ENCODE results near the gene COA1.
"Not testable (repeated sequence)": the region's sequence is repeated elsewhere in the genome, so short reads cannot be mapped to it uniquely, and the experiment has no call there.

COA1 gene

DNA sequence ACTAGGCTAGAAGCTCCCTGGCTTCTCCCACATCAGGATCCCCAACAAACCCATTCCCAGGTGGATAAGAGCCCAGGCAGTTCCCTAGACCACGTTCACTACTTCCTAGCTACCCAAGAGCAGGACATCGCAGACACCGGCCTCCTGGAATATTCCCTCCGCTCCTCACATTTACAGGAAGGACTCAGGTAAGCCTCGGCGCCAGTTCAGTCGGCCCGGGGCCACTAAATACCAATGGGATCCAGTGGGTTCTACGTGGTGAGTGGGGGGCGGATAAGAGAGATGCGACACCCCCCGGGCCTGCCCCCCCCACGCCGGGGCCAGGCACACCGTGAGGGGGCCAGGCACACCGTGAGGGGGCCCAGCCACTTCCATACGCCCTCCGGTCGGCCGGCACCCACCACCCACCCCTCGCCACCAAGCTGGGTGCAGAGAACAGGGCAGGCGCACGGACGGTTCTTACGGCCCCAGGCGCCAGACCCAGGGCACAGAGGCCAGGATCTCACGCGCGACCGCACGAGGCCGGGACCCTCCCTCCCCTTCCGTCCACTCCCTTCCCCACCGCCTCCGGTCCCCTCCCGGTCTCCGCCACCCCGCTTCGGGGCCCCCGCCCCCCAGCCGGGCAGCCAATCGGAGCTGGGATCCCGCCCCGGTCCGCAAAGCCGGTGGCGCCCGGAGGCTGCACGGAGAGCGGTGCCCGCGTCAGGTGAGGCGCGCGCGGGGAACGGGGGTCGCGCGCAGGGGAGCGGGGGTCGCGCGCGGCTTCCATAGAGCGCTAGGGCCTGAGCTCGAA lies 28.9 kb upstream of the COA1 start, which contains the start of gene BLVRA:
TSS of gene BLVRA (plus strand) at position 652 of the 793 bp plus-strand sequence. CDS start 12,479 bp downstream, outside the sequence.
- no peak for DNase-seq

DNA sequence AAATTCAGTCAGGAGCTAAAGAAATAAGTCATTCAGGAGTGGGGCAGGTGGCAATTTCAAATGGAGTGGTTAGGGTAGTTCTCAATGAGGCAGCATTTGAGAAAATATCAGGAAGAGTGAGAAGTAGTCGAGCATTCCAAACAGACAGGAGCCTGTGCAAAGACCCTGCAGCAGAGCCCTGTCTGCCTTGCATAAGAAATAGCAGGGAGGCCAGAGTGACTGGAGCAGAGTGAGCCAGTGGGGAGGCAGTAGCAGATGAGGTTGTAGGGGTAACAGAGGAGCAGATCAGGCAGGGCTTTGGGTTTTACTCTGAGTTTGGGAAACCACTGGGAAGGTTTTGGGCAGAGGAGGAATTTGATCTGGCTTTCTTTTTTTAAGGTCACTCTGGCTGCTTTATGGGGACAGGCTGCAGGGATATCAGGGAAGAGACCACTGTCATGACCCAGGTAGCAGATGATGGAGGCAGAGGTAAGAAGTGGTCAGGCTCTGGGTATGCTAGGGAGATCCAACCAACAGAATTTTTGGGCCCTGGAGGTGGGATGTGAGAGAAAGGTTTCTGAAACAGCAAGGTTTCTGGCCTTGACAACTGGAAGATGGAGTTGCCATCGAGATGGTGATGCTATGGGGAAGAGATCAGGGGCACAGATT lies 27.9 kb upstream of the COA1 start:
- no peak for DNase-seq

DNA sequence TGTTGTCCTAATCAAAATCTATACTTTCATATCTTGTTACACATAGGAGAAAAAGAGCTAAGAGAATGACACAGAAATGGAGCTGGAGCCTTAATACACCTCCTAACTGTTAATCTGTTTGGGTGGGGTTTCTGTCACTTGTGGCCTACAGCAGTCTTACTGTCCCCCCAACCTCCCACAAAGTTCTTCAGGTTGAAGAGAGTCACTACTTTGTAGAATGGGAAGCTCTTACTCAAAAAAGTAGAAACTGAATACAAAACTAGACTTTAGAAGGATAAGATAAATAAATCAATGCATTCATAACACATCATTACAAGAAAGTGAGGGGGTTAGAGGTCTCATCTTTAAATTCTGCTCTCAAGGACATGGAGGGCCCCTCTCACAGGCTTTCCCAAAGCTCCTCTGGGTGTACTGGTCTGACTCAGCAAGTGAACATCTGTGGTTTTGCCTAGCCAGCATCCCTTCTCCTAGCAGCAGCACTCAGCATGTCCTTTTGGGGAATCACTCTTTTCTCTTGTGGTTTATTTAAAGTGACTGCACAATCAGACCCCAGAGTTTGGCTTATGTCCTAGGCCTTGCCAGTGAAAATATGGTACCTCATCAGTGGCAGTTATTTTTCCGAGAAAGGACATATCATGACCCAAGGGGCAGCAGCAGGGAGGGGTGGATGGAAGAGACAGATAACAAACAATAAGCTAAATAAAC lies 27.2 kb upstream of the COA1 start:
- no peak for DNase-seq

DNA sequence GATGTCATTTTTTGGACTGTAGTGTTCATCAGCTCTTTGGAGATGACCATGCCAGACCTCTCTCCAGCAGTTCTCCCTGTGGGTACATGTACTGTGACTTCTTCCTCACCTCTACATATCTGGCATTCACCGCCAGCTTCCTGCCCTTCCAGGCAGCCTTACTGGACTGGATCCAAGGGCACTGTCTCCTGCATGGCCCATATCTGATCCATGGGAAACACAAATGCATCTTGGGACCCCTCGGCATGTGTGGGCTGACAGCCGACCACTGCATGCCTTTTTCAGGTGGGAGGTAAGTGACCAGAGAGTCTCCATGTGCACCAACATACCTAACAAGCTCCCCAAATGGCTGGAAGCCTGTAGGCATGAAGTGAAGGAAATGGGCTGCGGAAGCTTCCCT lies 25.3 kb upstream of the COA1 start:
- DNase-seq, result no peak

DNA sequence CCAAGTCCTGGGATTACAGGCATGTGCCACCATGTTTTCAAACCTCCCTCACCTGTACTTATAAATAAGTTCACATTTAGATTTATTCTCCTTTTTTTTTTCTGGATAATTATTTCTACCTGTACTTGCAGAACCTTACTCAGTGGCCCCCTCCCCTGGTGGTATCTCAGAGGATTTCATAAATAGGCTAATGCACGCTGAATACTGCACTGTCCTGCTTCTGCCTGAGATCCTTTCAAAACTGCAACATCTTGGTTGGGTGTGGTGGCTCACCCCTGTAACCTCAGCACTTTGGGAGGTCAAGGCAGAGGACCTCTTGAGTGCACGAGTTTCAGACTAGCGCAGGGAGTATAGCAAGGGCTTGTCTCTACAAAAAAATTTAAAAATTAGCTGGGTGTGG lies 24.5 kb upstream of the COA1 start:
- no peak for DNase-seq

DNA sequence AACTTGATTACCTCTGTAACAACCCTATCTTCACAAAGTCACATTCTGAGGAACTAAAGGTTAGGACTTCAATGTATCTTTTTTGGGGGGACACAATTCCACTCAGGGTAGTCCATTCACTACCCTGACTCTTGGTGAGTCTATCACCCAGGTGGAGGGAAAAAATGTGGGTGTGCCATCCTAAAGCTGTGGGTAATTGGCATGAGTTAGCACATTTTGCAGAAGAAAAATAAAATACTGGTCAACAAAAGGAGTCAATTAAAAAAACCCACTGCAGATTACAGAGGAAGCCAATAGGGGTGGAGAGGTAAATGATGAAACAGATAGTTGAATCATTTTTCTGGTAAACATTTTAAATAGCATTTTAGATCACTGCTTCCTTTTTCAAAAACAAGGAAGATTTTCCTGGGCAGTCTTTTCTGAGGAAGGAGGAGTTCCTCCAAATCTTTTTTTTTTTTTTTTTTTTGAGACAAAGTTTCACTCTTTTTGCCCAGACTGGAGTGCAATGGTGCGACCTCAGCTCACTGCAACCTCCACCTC lies 24.0 kb upstream of the COA1 start:
- DNase-seq, result no peak

DNA sequence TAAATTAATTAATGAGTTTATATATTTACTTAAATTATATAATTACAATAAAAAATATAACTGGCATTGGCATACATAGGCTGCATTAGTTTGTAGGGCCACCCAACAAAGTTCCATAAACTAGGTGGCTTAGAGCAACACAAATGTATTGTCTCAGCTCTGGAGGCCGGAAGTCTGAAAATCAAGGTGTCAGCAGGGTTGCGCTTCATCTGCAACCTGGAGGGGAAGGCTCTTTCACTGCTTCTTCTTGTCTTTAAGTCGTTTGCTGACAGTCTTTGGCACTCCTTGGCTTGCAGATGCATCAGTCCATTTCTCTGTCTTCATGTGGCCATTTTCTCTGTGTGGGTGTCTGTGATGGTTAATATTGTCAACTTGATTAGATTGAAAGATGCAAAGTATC lies 23.1 kb upstream of the COA1 start:
- no peak for DNase-seq

DNA sequence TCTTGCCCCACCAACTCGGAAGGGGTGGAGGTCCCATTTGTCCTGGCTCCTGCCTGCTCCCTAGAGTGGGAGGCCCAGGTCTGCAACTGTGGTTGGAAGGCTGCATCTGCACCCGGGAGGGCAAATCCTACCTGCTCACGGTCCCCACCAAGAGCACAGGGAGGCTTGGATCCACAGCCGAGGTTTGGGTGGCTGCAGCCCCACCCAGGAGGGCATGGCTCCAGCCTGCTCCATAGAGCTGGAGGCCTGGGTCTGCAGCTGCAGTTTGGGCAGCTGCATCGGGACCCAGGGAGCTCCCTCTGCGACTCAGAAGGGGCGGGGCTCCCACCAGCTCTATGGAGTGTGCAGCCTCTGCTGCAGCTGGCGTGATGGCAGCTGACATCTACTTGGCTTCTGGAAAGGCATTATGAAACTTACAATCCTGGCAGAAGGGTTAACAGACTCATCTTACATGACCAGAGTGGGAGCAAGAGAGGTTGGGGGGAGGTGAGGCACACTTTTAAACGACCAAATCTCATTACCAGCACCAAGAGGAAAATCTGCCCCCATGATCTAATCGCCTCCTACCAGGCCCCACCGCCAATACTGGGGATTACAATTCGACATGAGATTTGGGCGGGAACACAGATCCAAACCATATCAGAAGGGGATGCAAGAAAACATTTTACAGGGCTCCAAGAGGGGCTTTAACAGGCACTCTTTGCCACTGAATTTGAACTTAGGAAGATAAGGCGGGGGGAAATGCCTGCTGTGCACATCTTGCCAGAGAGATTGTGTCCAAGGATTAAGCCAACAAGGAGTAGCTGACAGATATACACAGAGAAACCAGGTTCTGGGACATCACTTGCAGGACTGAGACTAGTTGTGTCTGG lies 20.9 kb upstream of the COA1 start:
- no peak for DNase-seq

DNA sequence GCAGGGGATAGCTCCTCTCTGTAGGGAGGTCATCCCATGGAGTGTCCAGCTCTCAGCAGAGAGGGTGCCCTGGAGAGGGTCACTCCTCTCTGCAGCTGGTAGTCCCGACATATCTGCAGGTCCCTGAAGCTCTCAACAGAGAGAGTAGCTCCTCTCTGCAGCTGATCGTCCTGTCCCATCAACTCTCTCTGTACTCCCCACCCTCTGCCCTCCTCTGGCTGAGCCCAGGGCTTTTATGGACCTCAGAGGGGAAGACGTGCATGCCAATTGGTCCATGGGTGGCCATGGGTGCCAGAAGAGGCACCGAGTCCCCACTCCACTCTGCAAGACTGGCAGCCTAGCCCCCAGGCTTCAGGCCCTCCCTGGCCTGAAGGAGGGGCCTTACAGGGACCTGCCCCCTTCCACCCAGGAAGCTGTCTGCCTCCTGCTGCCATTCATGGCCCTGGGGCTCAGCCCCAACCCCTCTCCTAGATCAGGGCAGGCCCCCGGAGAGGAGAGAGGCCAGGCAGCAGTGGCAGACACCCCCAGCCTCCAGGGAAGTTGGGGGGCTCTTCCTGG lies 20.1 kb upstream of the COA1 start:
- DNase-seq, result no peak

DNA sequence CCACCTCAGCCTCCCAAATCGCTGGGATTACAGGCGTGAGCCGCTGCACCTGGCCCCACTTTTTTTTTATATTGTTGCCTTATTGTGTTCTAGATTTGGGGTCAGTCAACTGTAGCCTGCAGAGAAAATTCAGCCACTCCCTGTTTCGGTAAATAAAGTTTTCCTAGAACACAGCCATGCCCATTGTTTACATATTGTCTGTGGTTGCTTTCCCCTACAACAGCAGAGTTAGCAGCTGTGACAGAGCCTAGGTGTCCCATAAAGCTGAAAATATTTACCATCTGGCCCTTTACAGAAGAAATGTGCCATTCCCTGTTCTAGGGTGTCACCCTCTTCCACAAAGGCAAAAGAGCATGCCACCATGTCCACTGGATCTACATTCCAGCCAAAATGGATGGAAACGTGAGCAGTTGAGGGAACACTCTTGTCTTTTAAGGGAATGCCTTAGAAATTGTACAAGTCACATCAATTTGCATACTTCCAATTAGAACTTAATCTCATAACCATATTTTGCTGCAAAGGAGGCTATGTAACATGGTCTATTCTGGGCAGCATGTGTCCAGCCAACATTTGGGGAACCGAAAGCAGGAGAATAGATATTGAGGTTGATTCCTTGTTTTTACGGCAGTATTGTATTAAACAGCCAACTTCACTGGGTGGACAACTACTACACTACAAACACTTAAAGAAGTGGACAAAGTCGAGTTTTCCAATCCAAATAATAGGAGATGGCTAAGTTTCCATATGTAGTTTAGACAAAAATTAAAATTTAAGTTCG lies 18.2 kb upstream of the COA1 start:
- DNase-seq, result no peak

DNA sequence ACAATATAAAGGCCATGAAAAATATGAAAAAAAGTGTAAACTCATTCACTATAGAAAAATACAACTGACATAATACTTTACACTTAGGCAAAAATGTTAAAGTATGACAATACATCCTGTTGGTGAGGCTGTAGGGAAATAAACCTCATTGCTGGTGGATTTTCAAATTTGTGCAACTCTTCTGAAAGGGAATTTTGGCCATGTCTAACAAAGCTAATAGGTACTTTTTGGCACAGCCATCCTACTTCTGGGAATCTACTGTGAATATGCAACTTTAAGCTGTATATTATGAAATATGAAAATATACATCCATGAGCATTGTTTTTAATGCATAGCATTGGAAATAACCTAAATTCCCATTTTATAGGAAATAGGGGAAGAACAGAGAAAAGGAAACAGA lies 13.4 kb upstream of the COA1 start:
- DNase-seq, result no peak

DNA sequence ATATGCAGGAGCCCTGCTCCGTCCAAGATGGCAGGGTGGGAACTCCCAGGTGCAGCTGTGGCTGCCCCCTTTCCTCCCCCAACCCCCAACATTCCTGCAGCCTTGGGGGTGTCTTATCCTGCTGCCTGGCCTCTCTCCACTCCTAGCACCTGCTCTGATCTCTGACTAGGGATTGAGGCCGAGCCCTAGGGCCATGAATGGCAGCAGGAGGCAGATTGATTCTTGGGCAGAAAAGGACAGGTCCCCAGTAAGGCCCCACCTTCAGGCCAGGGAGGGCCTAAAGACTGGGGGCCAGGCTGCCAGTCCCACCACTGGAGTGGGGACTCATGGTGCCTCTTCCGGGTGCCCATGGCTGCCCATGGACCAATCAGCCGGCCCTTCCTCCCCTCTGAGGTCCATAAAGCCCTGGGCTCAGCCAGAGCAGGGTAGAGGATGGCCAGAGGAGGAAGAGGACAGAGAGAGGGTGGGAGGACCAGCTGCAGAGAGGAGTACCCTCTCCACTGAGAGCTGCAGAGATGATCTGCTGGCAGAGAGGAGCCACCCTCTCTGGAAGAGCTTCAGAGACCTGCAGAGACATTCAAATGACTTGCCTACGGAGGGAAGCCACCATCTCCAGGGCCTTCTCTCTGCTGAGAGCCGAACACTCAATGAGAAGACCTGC lies 8.3 kb upstream of the COA1 start:
- no peak for DNase-seq

DNA sequence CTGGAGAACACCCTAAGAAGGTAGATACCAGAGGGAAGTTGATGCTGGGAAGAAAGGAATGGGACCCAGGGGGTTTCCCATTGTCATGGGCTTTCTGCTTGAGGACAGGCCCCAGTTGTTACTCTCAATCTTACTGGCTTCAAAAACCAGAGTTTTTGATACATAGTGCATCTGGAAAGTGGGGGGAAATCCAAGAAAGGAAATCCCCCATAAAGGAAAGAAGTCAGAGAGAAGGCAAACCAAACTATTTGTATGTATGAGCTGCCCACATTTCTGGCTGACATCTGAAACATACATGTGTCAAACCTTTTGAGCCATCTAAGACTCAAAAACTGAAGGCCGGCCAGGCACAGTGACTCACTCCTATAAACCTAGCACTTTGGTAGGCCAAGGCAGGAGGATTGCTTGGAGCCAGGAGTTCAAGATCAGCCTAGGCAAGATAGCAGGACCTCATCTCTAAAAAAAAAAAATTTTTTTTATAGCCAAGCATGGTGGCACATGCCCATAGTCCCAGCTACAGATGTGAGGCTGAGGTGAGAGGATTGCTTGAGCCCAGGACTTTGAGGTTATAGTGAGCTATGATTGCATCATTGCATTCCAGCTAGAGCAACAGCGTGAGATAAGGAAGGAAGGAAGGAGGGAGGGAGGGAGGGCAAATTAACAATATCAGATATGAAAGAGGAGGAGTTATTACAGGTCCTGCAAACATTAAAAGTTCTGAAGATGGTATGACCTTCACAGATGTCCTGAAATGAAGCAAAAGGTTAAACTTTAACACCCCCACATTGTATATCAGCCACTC lies 6.7 kb upstream of the COA1 start:
- no peak for DNase-seq

DNA sequence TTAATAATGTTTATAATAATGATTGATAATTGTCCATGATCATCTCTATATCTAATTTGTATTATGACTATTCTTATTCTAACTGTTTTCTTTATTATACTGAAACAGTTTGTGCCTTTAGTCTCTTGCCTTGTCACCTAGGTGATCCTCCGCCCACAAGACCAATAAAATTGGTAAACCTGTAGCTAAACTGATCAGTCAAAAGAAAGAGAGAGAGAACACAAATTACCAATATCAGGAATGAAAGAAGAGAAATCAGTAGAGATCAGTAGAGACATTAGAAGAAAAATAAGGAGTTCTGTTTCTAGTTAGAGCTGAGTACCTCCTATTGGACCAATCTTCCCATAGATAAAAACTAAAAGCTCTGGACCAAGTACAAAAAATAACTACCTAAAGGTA lies 6.1 kb upstream of the COA1 start:
- DNase-seq, result no peak

DNA sequence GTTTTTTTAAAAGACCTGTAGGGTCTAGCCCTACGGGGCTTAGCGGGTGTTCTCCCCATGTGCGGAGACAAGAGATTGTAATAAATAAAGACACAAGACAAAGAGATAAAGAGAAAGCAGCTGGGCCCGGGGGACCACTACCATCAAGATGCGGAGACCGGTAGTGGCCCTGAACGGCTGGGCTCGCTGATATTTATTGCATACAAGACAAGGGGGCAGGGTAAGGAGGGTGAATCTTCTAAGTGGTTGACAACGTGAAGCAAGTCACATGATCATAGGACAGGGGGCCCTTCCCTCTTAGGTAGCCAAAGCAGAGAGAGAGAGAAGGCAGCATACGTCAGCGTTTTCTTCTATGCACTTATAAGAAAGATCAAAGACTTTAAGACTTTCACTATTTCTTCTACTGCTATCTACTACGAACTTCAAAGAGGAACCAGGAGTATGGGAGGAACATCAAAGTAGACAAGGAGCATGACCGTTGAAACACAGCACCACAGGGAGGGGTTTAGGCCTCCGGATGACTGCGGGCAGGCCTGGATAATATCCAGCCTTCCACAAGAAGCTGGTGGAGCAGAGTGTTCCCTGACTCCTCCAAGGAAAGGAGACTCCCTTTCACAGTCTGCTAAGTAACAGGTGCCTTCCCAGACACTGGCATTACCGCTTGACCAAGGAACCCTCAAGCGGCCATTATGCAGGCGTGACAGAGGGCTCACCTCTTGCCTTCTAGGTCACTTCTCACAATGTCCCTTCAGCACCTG lies 5.4 kb upstream of the COA1 start:
- DNase-seq, result not testable (repeated sequence)

DNA sequence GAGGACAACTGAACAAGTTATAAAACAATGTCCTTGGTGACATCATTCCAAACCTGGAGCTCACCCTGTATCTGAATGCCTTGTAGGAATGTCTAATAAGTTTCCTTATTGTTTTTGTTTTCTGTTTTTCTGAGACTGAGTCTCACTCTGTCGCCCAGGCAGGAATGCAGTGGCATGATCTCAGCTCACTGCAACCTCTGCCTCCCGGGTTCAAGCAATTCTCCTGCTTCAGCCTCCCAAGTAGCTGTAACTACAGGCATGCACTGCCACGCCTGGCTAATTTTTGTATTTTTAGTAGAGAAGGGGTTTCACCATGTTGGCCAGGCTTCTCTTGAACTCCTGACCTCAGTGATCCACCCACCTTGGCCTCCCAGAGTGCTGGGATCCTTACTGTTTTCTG lies 2.2 kb upstream of the COA1 start:
- not testable (repeated sequence) for DNase-seq

DNA sequence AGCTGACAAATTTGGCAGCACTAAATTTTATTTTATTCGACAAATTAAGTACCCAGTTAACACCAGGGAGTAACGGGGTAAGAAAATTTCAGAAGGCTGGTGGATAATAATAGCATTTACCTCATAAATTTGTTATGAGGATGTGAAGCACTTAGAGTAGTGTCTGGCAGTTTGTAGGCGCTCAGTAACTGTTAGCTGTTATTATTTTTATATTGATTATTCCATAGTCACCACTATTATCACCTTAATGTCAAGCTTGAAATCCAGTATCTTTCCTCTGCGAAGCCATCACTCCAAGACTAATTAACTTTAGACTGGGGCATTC lies 563 bp upstream of the COA1 start:
- DNase-seq, result no peak

DNA sequence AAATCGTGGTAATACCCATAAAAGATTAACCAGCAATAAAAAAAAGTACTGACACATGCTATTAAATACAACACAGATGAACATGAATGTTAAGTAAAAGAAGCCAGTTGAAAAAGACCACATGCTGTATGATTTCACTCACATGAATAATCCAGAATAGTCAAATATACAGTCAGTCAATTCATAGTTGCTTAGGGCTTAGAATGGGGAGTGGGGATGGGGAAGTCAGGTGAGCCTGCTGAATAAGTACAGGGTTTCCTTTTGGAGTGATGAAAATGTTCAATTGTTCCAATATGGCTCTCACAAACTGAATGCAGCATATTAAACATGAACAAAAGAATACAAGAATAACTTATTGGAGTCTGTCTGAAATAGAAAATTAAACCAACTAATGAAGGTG lies 1.8 kb downstream of the COA1 start:
- no peak for DNase-seq

DNA sequence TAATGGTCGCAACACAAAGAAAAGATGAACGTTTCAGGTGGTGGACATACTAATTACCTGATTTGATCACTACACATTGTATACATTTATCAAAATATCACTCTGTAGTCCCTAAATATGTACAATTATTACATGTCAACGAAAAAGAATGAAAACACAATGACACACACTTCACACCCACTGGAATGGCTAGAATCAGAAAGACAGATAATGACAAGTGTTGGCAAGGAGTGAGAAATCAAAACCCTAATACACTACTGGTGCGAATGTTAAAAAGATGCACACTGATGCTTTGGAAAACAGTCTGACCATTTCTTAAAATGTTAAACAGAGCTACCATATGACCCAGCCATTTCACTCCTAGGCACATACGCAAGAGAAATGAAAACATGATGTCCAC lies 2.3 kb downstream of the COA1 start:
- no peak for DNase-seq

DNA sequence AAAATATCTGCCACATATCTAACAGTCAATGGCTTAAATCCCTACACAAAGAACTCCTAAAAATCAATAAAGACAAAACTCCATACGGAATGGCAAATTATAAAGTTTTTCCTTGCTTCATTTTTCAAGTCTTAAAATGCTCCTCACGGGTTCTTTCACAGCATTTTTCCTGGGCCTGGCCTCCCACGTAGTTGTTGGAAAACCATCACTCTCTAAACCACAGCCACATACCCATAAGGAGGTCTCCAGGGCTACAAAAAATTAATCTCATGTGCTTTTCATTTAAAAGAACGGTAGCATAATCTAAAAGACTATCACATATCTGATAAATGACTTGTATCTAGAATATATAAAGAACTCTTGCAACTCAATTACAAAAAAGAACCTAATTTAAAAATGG lies 2.9 kb downstream of the COA1 start:
- no peak for DNase-seq
